NCI-H226 (cell line): Measurements from ENCODE around the gene SLC25A38.

Source experiments
- DNase-seq: peaks from one replicate; pipeline ENCODE4 v3.0.0-alpha.2; 2015

SLC25A38 gene

DNA sequence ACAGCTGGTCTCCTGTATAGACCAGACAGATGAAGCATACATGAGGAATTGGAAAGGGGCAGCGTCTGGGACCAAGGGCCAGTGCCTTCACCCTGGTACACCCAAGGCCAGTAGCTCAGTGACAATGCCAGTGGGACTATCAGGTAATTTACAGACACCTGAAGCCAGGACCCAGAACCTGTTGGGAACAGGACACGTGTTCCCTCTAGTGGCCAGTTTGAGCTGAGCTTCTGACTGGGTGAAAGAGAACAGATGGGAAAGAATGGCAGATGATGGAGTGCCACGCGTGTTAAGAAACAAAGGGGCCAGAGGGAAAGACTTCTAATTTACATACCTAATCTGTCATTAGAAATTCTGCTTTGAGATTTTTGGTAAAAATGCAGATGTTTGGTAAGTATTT lies 5.1 kb upstream of the SLC25A38 start:
- peak; percentile 24 for DNase-seq

DNA sequence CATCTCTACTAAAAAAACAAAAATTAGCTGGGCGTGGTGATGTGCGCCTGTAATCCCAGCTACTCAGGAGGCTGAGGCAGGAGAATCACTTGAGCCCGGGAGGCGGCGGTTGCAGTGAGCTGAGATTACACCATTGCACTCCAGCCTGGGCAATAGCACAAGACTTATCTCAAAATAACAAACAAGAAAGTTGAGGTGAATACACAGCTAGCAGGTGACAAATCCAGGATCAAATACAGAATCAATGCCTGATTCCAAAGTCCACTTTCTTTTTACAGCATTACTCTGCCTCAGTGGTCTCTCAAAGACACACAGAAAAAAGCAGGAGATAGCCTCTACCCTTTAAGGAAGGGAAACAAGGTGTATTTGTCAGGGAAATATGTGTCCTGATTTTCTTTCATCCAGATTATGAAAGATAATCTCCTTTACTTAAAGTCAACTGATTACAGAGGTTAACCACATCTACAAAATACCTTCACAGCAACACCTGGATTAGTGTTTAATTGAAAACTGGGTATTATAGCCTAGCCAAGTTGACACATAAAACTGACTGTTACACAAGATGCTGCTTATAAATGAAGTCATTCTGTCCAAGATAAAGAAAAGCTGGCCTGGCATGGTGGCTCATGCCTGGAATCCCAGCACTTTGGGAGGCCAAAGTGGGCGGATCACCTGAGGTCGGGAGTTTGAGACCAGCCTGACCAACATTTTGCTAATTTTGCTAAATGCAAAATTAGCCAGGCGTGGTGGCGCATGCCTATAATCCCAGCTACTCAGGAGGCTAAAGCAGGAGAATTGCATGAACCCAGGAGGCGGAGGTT lies 4.0 kb upstream of the SLC25A38 start:
- no peak for DNase-seq

DNA sequence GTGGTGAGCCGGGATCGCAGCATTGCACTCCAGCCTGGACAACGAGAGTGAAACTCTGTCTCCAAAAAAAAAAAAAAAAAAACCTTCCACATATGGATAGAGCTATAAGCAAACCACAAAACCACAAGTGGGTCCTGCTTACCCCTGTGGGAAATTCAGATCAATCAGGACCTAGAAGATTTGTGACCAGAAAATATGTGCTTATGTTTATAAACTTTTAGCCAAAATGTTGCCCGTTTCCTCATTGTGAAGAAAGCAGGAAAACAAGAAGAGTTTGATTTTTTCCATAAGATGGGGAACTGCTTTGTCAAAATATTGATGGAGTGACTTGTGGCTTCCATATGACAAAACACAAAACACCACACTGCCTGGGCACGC lies 3.4 kb upstream of the SLC25A38 start:
- no peak for DNase-seq

DNA sequence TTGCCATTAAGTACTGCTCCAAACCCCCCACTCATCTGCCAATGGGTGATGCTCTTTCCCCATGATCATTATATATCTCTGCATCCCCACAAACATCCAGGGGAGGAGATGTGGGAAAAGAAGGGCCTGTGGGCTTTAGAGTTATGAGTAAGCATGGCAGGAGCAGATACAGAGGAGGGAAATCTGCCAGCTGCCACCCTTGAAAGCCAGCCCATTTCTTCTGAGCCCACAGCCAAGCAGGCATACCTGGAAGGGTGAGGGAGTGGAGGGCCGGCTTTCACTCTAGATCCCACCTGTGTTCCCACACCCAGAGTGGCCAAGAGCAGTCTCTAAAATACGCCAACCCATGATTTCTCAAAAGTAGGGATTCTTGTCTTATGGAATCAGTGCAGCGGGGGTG lies 1.7 kb upstream of the SLC25A38 start:
- no peak for DNase-seq

DNA sequence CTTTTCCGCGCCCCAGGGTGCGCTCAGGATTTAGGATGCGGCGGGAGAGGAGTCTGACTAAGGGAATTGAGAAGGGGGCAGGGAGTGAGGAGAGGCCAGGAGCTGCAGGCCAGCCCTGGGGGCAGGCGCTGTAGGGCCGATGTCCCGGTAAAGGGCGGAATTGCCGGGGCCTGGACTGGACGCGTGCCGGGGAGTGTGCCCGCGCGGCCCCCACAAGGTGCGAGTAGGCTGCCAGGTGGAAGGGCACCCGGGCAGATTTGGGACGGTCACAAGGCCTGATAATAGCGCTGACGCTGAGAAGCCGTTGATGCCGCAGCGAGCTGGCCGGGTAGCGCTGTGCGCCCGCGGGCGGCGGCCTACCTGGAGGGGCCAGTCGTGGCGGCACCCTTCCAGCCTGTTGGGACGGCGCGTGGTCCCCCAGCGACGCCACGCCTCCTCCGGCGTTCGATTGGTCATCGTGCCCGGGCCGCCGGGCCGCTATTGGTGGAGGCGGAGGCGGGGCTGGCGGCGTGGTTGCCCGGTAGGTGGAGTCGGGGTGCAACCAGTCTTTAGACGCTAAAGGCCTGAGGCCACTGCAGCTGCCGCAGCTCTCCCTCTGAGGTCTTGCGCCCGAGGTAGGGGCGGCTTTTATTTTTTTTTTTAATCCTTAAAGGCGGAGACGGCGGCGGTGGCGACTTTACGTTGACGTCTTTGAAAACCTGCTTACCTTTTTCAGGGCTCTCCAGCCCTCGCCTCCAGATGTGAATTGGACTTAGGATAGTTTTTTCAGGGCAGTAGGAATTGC lies 903 bp downstream of the SLC25A38 start:
- peak; percentile 91 for DNase-seq

DNA sequence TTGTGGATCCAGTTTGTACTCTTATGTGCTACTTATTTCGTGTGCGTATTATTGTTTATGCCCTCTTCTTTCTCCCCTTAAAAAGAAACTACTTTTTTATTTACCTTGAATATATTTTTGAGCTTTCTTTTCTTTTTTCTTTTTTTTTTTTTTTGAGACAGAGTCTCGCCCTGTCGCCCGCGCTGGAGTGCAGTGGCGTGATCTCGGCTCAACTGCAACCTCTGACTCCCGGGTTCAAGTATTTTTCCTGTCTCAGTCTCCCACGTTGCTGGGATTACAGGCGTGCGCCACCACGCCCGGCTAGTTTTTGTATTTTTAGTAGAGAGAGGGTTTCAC lies 1.5 kb downstream of the SLC25A38 start:
- DNase-seq = no peak

DNA sequence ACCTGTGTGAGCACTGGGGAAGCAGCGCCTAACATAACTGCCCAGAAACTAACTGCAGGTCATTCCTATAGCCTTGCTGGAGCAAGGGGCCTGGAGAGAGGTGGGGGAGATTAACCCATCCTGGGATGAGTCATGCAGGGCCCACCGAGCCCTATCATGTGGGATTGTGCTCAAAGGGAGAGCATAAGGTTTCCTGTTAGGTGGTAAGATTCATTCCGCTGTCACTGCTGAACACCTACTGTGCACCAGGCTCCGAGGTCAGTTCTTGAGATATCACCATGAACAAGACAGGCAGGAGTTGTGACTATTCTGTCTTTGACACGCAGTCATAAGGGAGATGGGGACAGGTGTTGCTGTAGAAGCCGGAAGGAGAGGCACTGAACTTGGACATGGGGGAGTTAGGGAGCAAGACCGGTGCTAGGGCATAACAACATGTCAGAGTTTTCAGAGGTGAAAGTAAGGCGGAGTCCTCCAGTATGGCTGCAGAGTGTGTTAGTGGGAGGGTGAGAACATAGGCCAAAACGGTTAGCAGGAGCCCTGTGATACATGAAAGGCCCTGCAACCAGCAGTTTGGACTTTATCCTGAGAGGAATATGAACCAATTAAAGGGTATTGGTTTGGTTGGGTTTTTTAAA lies 2.4 kb downstream of the SLC25A38 start:
- no peak for DNase-seq

DNA sequence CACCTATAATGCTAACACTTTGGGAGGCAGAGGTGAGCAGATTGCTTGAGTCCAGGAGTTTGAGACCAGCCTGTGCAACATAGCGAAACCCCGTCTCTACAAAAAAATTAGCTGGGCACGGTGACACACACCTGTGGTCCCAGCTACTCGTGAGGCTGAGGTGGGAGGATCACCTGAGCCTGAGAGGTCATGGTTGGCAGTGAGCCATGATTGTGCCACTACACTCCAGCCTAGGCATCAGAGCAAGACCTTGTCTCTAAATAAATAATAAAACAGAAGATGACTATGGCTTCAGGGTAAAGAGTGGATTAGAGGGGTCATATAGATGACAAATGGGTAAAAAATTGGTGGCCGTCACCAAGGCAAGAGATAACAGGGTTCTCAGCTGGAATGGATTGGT lies 3.1 kb downstream of the SLC25A38 start:
- no peak for DNase-seq

DNA sequence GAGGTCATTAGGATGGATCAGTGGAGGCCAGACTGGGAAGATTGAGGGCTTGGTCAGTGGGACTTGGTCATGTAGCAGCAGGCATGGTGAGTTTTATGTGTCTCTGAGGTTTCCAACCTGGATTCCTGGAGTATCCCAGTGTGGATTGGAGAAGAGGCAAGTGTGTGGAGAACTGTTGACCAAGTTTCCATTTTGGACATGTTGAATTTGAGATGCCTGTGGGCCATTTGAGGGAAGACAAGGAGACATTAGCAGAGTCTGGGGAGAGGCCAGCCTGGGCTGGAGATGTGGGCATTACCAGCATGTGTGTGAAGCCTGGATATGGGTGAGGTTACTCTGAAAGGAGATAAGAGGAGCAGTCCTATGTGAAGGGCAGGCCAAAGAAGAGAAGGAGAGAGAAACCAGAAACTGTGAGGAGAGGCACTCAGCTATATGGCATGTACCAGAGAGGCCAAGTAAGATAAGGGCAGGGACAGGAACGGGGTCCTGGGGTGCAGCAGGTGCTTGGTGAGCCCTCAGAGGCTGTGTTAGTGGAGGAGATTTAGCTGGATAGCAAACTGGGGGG lies 4.3 kb downstream of the SLC25A38 start:
- DNase-seq = no peak

DNA sequence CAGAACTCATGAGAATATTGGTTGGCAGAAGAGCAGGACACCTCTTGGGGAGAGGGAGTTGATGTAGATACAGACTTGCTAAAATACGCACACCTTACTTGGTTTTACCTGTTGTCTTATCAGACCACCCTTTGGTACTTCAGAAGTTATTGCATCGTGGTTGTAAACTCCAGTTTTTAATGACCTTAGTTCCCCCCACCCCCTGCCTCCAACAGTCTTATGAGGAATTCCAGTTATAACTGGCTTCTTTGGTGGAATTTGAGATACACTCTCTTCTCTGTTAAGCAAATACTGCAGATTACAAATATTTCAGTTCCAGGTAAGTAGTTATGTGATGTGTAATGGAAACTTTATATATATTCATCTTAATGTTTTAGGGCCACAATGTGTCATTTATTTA lies 5.0 kb downstream of the SLC25A38 start:
- no peak for DNase-seq

DNA sequence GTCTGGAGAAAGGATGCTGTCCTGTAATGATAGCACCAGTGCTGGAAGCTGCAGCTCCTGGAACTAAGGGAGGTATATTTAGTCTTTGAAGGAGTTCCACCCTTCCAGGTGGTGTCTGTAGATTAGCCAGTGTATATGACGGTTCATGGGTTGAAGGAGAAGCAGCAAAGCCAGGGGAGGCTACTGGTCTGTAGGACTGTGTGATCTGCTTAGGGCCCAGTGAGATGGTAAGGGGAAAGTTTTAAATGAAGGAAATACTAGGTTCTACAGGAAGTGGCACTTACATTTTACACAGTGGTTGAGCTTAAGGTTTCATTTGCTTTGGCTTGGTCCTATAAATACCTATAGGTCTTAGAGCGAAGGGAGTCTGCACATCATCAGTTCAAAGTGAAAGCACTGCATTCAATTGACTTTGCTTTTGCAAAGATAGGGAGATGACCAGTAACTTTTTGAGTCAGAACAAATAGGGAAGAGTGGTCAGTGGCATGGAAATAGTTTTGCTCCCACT lies 5.6 kb downstream of the SLC25A38 start:
- DNase-seq = no peak

DNA sequence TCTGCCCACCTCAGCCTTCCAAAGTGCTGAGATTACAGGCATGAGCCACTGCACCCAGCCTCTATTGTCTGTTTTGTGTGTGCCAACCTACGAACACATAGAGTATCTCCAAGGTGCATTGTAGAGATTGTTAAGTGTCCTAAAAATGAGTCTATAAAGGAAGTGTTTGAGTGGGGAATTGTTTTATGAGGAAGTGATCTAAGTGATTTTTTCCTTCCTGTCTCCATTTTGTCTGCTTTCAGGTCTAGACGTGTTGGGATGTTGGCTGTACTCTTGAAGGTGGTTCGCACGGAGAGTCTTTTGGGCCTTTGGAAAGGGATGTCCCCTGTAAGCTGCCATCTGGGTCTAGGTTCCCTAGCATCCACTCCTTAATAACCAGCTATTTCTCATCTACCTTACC lies 7.0 kb downstream of the SLC25A38 start:
- DNase-seq = no peak

DNA sequence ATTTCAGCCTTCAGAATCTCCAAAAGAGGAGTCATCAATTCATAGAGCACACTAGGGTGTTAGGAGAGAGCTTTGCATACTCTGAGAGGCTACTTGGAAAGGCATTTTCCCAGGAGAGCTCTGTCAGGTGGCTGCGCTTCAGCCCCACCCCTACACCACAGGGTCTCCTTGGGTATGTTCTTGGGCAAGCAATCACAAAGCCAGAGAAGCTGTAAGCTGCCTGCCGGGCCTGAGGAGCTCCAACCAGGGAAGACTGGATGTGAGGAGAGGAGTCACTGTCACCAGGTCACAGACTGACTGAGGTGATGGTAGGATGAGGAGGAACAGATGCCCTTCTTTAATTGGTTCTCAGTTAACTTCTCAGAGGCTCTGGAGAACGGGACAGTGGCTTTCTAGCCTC lies 13.5 kb downstream of the SLC25A38 start:
- DNase-seq = no peak

DNA sequence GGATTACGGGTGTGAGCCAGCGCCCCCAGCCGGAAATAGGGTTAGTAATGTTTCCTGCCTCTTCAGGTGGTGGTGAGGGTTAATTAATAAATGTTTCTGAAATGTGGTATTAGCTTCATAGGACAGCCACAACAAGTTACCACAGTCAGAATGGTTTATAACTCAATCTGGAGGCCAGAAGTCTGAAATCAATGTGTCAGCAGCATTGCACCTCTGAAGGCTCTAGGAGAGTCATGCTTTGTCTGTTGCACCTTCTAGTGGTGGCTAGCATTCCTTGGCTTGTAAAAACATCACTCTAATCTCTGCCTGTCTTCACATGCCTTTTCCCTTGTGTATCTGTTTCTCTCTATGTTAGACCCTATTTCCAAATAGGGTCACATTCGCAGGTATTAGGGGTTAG lies 15.5 kb downstream of the SLC25A38 start:
- no peak for DNase-seq

DNA sequence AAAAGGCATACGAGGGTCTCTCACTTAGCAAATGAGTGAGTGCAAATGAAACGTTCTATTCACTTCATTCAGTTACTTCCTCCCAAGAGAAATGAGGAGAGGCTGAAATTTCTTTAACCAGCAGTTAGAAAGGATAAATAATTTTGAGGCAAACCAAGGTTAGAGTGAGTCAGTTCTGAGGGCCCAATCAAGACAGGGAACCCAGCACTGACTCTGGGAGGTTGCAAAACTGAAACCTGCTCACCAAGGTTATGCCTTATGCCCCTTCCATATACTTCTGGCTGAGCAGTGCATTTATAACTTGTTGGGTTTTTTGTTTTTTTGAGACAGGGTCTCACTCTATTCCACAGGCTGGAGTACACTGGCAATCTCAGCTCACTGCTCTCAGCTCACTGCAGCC lies 18.8 kb downstream of the SLC25A38 start:
- DNase-seq = no peak

DNA sequence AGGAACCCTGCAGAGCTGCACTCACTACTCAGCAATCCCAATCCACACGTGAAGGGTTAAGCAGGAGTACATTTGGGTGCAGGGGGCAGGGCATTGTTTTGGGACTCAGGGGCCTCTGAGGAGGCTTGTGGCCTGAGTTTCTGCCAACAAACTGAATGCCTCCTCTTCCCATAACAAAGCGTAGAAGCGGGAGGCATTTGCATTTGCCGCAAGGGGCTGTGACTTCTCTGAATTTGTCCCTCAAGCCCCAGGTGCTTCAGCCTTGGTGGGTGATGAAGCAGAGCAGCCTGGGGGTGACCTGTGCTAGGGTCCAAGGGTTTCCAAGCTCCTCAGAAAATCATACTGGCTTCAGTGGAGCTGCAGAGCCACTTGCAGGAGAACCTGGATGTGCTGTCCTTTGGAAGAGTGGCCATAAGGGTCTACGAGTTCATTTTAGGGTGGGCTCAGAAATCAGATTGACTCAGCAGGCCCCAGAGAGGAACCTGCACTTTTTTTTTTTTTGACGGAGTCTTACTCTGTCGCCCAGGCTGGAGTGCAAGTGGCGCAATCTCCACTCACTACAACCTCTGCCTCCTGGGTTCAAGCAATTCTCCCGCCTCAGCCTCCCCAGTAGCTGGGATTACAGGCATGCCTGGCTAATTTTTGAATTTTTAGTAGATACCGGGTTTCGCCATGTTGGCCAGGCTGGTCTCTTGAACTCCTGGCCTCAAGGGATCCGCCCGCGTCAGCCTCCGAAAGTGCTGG lies 21.9 kb downstream of the SLC25A38 start:
- no peak for DNase-seq

DNA sequence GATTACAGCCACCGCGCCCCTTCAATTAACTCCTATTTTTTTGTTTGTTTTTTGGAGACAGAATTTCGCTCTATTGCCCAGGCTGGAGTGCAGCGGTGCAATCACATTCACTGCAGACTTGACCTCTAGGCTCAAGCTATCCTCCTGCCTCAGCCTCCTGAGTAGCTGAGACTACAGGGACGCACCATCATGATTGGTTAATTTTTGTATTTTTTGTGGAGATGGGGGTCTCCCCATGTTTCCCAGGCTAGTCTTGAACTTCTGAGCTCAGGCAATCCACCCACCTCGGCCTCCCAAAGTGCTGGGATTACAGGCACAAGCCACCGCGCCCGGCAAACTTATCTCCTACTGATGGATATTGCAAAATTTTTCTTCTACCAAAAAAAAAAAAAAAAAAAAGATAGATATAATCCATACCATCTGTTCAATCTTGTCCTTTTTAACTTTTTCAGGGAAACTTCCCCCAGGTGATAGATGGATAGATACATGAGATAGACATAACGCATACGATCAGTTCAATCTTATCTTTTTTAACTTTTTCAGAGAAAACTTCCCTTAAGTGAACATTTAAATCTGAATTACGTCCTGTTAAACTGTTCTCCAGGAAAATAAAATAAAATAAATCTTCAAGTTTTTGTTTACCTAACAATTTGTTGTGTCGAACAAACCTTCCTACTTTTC lies 22.7 kb downstream of the SLC25A38 start:
- no peak for DNase-seq

DNA sequence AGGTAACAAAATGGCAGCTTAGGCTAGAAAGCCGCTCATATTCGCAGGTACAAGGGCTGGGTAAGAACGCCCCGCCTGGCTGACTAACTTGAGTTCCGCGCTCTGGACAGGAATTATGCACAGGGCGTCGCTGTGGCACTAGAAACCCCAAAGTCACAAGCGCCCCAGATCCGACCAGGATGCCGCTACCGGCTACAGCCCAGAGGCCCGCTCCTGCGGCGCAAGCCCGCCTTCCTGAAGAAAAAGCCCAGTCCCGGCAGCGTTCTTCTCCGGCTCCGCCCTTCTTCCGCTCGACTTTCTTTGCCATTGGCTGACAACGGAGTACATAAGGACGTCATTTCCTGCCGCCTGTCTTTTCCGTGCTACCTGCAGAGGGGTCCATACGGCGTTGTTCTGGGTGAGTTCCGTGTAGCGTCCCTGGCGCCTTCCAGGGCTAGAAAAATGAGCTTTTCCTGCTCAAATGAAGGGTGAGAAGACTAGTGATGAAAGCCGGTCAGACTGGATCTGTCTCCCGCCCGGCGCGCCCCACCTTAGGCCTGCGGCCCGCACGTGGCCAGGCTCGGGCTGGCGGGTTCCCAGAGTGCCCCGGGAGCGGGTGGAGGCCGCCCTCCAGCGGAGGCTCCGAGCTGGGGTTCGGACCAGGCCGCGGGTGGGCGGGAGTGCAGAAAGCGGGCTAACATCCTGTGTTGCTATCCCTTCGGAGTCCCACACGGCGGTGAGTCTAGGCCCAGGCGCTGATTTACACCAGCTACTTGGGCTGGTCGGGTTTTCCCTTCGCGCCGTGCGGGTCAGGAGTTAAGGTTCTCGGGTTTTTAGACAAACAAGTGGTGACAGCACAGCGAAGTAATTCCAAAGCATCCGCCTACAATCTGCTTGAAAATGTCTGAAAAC lies 23.4 kb downstream of the SLC25A38 start, which contains the start of gene RPSA:
RPSA (plus strand) TSS at position 353 of the 891 bp plus-strand sequence. CDS start 934 bp downstream, outside the sequence.
- DNase-seq = peak; percentile 97

DNA sequence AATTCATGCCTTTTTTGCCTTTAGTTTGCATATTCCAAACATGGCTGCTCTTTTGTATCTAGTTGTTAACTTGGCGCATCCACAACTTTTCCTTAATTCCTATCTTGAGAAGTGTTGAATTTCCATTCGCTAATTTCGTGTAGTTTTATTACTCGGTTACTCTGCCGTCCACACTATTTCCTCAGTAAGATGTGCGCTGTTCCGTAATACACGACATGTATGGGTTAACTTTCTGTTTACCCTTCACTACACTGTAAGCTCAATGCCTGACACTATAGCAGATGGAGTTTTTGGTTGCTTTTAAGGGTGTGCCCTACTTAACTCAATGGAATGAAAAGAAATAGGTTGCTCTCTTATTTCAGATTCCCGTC lies 24.1 kb downstream of the SLC25A38 start:
- DNase-seq = no peak

DNA sequence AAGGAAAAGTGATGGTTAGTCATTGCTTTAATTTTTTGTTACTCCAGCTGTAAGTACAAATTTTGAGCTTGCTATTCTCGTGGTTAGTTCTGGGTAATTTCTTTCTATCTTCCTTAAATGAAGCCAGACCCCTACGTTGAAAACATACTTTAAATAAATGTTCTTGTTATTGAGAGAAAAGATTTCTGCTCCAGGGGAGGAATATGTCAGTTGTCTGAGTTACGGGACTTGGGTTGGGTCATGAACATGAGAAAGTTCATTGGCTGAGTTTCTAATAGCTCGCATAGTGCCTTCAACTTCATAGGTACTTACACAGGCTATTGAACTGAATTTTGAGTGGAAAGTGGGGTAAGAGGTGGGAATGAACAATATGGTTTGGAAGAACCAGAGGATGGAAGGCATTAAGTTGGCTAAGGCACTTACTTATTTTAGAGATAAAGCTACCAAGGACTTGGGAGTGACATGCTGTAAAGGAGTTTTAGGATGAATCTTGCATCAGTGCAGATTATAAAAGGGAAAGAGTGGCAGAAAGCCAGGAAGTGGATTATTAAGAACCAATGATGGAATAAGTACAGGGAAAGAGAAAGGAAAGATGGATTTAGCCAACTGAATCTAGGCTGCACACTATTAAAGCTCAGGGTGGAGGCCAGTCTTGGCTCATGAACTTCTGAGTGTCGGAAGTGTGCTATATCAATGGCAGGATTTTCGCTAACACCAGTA lies 24.8 kb downstream of the SLC25A38 start:
- no peak for DNase-seq
